ENCODE measurements around the gene TEX2. TPM values are rescaled to one million over a fixed set of nuclear protein-coding genes. Genes with fewer than 3 reads are reported as not detected.
"Not testable (repeated sequence)": the region's sequence is repeated elsewhere in the genome, so short reads cannot be mapped to it uniquely, and the experiment has no call there.

TEX2 gene
- total RNA-seq, 1 experiment from 2014 or later, result 27.9 TPM

- Histone ChIP-seq H3F3A (ENCODE audit: insufficient read depth, low read depth) (0 out of 2 replicates have a peak, but pooled peaks cover under 1% of the 10 kb centered on the region), H3K4me1 (replicated peaks; ENCODE audit: insufficient read depth) (no peaks in the 10 kb centered on the region), H3K27ac (no peak overlapping the region), H3K36me3 (ENCODE audit: low read depth) (no peaks in the 10 kb centered on the region), H4K20me1 (ENCODE audit: insufficient read depth) (no peaks in the 10 kb centered on the region), H3K4me3 (no peak overlapping the region), H3K9me3 (ENCODE audit: insufficient read depth, low read depth) (0 out of 2 replicates have a peak, but pooled peaks cover 3% of the 10 kb centered on the region), H3K9me2 (ENCODE audit: insufficient read depth) (no peaks in the 10 kb centered on the region), H2AFZ (no peak overlapping the region), H3K27me3 (ENCODE audit: insufficient read depth, low read depth) (no peaks in the 10 kb centered on the region), H3K79me2 (ENCODE audit: low read depth) (no peaks in the 10 kb centered on the region), H3K4me2 (no peak overlapping the region)
- CTCF ChIA-PET, result no interaction called here
- intact Hi-C loops (cut with micrococcal nuclease; ENCODE audit: unreplicated experiment), result no loop called here
- POLR2A ChIA-PET (ENCODE audit: unreplicated experiment), result no interaction called here
- no peak for DNase-seq
- TF ChIP-seq CTCF (conservative IDR thresholded peaks at IDR 0.05) (no peak), EZH2 (IDR thresholded peaks at IDR 0.05; ENCODE audit: low read depth) (no peak)
- BruUV-seq (replicated peaks), result no TSS peak
These were observed 82.7 kb downstream of the TEX2 start for GRCh38 chr17:64180089-64181073.

- H3K27ac ChIP-seq; H3K4me2 ChIP-seq; H3K9me3 ChIP-seq (ENCODE audit: insufficient read depth, low read depth); intact Hi-C loops (cut with micrococcal nuclease; ENCODE audit: unreplicated experiment); H3K4me3 ChIP-seq; H3K27me3 ChIP-seq (ENCODE audit: insufficient read depth, low read depth); H3K79me2 ChIP-seq (ENCODE audit: low read depth); H2AFZ ChIP-seq; CTCF ChIA-PET; H3K36me3 ChIP-seq (ENCODE audit: low read depth); DNase-seq; BruUV-seq (replicated peaks); H3K4me1 ChIP-seq (replicated peaks; ENCODE audit: insufficient read depth); H3K9me2 ChIP-seq (ENCODE audit: insufficient read depth); H4K20me1 ChIP-seq (ENCODE audit: insufficient read depth); H3F3A ChIP-seq (ENCODE audit: insufficient read depth, low read depth): not testable (repeated sequence)
- POLR2A ChIA-PET (ENCODE audit: unreplicated experiment), result interaction anchor here (0.6 kb wide), 1 partner anchor 19 kb away, joined by 15 read pairs; no protein-coding TSS in a partner anchor
These were observed 84.0 kb downstream of the TEX2 start for GRCh38 chr17:64179024-64179423.

GRCh38 chr17:64178011-64178825, 84.8 kb downstream of the TEX2 start:
- no peak overlapping the region for H3K27ac ChIP-seq
- no peaks in the 10 kb centered on the region for H3K9me2 ChIP-seq (ENCODE audit: insufficient read depth)
- H3K79me2 ChIP-seq (ENCODE audit: low read depth), result no peaks in the 10 kb centered on the region
- H3K4me2 ChIP-seq, result no peak overlapping the region
- H2AFZ ChIP-seq, result no peak overlapping the region
- H3K36me3 ChIP-seq (ENCODE audit: low read depth), result no peaks in the 10 kb centered on the region
- DNase-seq, result no peak
- no TSS peak for BruUV-seq (replicated peaks)
- no peaks in the 10 kb centered on the region for H3F3A ChIP-seq (ENCODE audit: insufficient read depth, low read depth)
- H3K4me1 ChIP-seq (replicated peaks; ENCODE audit: insufficient read depth), result no peaks in the 10 kb centered on the region
- intact Hi-C loops (cut with micrococcal nuclease; ENCODE audit: unreplicated experiment), result no loop called here
- 0 out of 2 replicates have a peak, but pooled peaks cover 3% of the 10 kb centered on the region for H3K9me3 ChIP-seq (ENCODE audit: insufficient read depth, low read depth)
- H3K4me3 ChIP-seq, result no peak overlapping the region
- ChIA-PET CTCF (no interaction called here), POLR2A (ENCODE audit: unreplicated experiment) (no interaction called here)
- no peaks in the 10 kb centered on the region for H3K27me3 ChIP-seq (ENCODE audit: insufficient read depth, low read depth)
- TF ChIP-seq EZH2 (IDR thresholded peaks at IDR 0.05; ENCODE audit: low read depth), result no peak
- TF ChIP-seq CTCF (conservative IDR thresholded peaks at IDR 0.05), result no peak
- no peaks in the 10 kb centered on the region for H4K20me1 ChIP-seq (ENCODE audit: insufficient read depth)

Measured in PC-9 (cell line).